Motor neuron (in vitro differentiated cells): ENCODE results near the gene CELF1. TPM values are rescaled to one million over a fixed set of nuclear protein-coding genes. Genes with fewer than 3 reads are reported as not detected.

ENCODE experiments used
- ATAC-seq, 8 experiments: fragments of 200-7000 bp; cut with Tn5 transposase; replicated peaks in 6 of 8; 2 replicates each; pipeline ENCODE4 v1.8.0; 2021; ENCODE audit warnings: mild to moderate bottlenecking in 8 of 8, moderate library complexity in 8 of 8
- H3K27ac ChIP-seq, 2 donors: fragments of 250-450 bp; sonication (Bioruptor Pico); 2 replicates each; pipeline ENCODE4 v1.9.0; 2021; ENCODE audit warnings: antibody characterized with exemption in 2 of 2, mild to moderate bottlenecking in 2 of 2, moderate library complexity in 1 of 2
- H3K4me1 ChIP-seq, 2 donors: fragments of 250-450 bp; sonication (Bioruptor Pico); replicated peaks in 1 of 2; 2 replicates each; pipeline ENCODE4 v1.6.1; 2021; ENCODE audit warnings: antibody characterized with exemption in 2 of 2, mild to moderate bottlenecking in 2 of 2, moderate library complexity in 1 of 2
- H3K4me3 ChIP-seq, 5 donors: fragments of 250-450 bp; sonication (Bioruptor Pico); 2 replicates each; pipeline ENCODE4 v1.9.0; 2021; ENCODE audit warnings: antibody characterized with exemption in 5 of 5, mild to moderate bottlenecking in 5 of 5, moderate library complexity in 4 of 5
- WGBS, 10 experiments: fragments of 450-650 bp; shearing (Covaris generic); methylation state at CpG; one replicate each; pipeline ENCODE4 v1.0.0; 2022; 5-methylcytosine and 5-hydroxymethylcytosine counted together
- in situ Hi-C, 9 experiments: fragments of 400-800 bp; cut with MboI; loops; one replicate each; pipeline ENCODE4 v1.15.0; 2021; ENCODE audit warnings: low sequenced_read_pairs in 9 of 9, low pct_unique_long_range_greater_than_20kb in 2 of 9; ENCODE audit not compliant: unreplicated experiment in 9 of 9
- total RNA-seq, 8 experiments: library from RNA; unstranded; fragments of 300-600 nt; gene quantifications; 2 replicates each; pipeline versions ENCODE4 v1.2.3 to v1.2.4, GENCODE V29; 2022

The CELF1 gene
- total RNA-seq, 8 experiments from 2014 or later, result 47.2 to 125 (median 106) TPM

- WGBS, 10 experiments, result 17 to 100% (median 81%) methylated on average over 1 to 2 of the region's 2 CpGs; no CpG with 5 or more reads in 2 of the 10 experiments
- Histone ChIP-seq H3K4me1 (peaks cover 26 to 35% of the 10 kb centered on the region in 2 donors), H3K4me3 (no peak overlapping the region), H3K27ac (no peak overlapping the region)
- in situ Hi-C loops, result no loop called here
- no peak for ATAC-seq
Measured at GRCh38 chr11:47512701-47513100, 40.2 kb downstream of the CELF1 start.

- Histone ChIP-seq H3K4me3 (no peak overlapping the region), H3K4me1 (peaks cover 33 to 42% of the 10 kb centered on the region in 2 donors), H3K27ac (no peak overlapping the region)
- 66 to 100% (median 92%) methylated on average over 1 to 4 of the region's 7 CpGs; no CpG with 5 or more reads in 2 of the 10 experiments for WGBS, 10 experiments
- in situ Hi-C loops, result no loop called here
- ATAC-seq, result no peak
Measured at GRCh38 chr11:47511917-47512316, 41.0 kb downstream of the CELF1 start.

- no peak for ATAC-seq
- Histone ChIP-seq H3K27ac (no peak overlapping the region), H3K4me1 (peaks cover 36 to 42% of the 10 kb centered on the region in 2 donors), H3K4me3 (no peak overlapping the region)
- in situ Hi-C loops, result no loop called here
- WGBS, 10 experiments, result 50 to 100% (median 89%) methylated on average over 1 to 7 of the region's 7 CpGs; no CpG with 5 or more reads in 3 of the 10 experiments
Measured at GRCh38 chr11:47510209-47510608, 42.7 kb downstream of the CELF1 start.

- H3K4me1 ChIP-seq, result peaks cover 29 to 35% of the 10 kb centered on the region in 2 donors
- no peak overlapping the region for H3K4me3 ChIP-seq
- WGBS, 10 experiments, result 80 to 100% (median 93%) methylated on average over 1 to 4 of the region's 4 CpGs; no CpG with 5 or more reads in 2 of the 10 experiments
- peak in 1 of 8 experiments; percentile 14 for ATAC-seq
- in situ Hi-C loops, result no loop called here
- H3K27ac ChIP-seq, result no peak overlapping the region
Measured at GRCh38 chr11:47509077-47509536, 43.8 kb downstream of the CELF1 start.

DNA sequence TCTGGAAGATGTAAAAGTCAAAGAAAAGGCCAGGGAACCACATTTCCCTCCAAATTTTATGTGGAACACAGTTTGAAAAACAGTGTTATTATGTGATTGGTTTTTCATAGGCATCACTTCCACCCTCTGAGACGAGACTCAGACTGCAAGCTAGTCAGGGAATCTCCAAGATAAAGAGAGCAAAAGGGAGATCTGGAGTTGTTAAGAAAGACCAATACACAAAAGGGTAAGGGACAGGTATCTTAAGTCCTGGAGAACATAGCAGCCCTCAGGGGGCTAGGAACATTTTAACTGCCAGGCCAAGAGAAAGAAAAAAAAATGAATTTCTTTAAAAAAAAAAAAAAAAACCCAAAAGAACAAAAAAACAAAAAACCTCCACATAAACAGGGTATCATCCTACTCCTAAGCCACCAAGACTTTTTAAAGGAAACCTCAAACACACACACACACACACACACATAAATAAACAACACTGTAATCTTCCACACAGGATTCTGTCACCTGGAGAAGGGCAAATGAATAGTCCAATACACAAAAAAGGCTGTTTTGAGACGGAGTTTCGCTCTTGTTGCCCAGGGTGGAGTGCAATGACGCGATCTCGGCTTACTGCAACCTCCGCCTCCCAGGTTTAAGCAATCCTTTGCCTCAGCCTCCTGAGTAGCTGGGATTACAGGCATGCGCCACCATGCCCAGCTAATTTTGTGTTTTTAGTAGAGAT lies 44.5 kb downstream of the CELF1 start:
- ATAC-seq, result no peak
- in situ Hi-C loops, result no loop called here
- H3K27ac ChIP-seq, result peak overlapping the region in 1 of 2 donors; percentile 34

GRCh38 chr11:47507563-47508239 lies 45.2 kb downstream of the CELF1 start:
- Histone ChIP-seq H3K27ac (peak overlapping the region in 1 of 2 donors; percentile 3), H3K4me1 (peaks cover 31 to 34% of the 10 kb centered on the region in 2 donors), H3K4me3 (no peak overlapping the region)
- ATAC-seq, result peak in 3 of 8 experiments; percentile 51 to 61 (median 52)
- in situ Hi-C loops, result no loop called here
- 50 to 100% (median 67%) methylated on average over 1 of the region's 1 CpG; no CpG with 5 or more reads in 4 of the 10 experiments for WGBS, 10 experiments

More for the DNA sequence above, 44.5 kb downstream of the CELF1 start:
- WGBS, 10 experiments, result 60 to 100% (median 88%) methylated on average over 1 to 6 of the region's 8 CpGs; no CpG with 5 or more reads in 2 of the 10 experiments
- Histone ChIP-seq H3K4me3 (no peak overlapping the region), H3K4me1 (peaks cover 29 to 34% of the 10 kb centered on the region in 2 donors)

DNA sequence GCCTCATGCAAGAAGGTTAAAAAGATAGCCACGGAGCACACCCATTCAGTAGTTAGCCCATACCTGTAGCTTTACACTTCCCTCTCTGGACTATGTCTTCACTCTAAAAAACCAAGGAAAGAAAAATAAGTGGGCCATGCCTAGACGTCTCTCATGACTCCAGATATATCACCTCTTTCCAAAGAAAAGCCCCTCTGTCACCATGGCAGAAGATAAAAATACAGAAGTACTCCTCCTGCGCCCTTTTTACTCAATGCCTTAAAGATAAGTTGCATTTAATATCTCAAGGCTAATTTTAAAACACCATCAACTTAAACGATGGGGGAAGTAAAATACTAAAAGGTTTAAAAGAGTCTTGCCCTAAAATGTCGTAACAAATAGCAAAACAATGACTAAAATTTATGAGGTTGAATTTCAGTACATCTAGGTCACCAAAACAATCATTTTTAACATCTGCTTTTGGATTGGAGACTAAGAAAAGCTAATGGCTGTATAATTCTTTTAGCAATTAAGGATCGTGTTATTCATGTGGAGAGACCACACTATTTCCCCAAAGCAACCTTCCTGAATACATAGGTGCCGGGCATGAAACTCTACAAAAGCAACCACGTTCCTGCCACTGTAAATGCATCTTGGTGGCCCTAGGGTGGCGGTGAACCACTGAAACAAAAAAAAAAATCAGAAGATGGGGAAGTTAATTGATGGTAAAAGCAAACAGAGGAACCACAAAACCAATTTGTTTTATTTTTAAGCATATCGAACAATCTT lies 46.0 kb downstream of the CELF1 start:
- H3K4me1 ChIP-seq, result peaks cover 29 to 41% of the 10 kb centered on the region in 2 donors
- no peak overlapping the region for H3K4me3 ChIP-seq
- 42 to 100% (median 83%) methylated on average over 2 to 10 of the region's 10 CpGs for WGBS, 10 experiments
- in situ Hi-C loops, result no loop called here
- no peak for ATAC-seq
- no peak overlapping the region for H3K27ac ChIP-seq

GRCh38 chr11:47506373-47506772 lies 46.6 kb downstream of the CELF1 start:
- in situ Hi-C loops, result no loop called here
- no peak overlapping the region for H3K4me3 ChIP-seq
- 80 to 100% (median 99%) methylated on average over 1 to 5 of the region's 8 CpGs; no CpG with 5 or more reads in 2 of the 10 experiments for WGBS, 10 experiments
- H3K4me1 ChIP-seq, result peaks cover 29 to 42% of the 10 kb centered on the region in 2 donors
- ATAC-seq, result no peak
- H3K27ac ChIP-seq, result no peak overlapping the region

GRCh38 chr11:47504910-47505309 lies 48.0 kb downstream of the CELF1 start:
- 80 to 100% (median 100%) methylated on average over 1 of the region's 1 CpG; no CpG with 5 or more reads in 4 of the 10 experiments for WGBS, 10 experiments
- no peak overlapping the region for H3K4me3 ChIP-seq
- ATAC-seq, result no peak
- peaks cover 41 to 52% of the 10 kb centered on the region in 2 donors for H3K4me1 ChIP-seq
- in situ Hi-C loops, result no loop called here
- H3K27ac ChIP-seq, result no peak overlapping the region

DNA sequence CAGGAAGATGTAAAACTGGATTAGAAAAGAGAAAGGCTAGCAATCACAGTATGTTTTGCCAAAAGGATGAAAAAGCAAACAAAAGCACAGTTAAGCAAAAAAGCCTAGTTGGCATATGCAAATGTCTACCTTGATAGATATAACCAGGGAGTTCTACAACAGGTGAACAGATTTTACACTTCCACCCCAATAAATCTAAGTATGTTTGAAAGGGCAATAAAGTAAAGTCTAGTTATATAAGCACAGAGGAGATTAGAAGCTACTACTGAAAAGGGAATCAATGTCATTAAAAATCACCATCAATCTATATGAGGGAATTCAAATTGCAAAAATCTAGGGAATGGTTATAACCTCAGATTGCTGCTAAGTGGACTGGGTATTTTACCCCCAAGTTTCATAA lies 49.7 kb downstream of the CELF1 start:
- no peak overlapping the region for H3K27ac ChIP-seq
- no peak for ATAC-seq
- in situ Hi-C loops, result no loop called here
- no peak overlapping the region for H3K4me3 ChIP-seq
- H3K4me1 ChIP-seq, result peaks cover 43 to 54% of the 10 kb centered on the region in 2 donors

- 75 to 100% (median 95%) methylated on average over 1 of the region's 3 CpGs; no CpG with 5 or more reads in 4 of the 10 experiments for WGBS, 10 experiments
- ATAC-seq, result no peak
- Histone ChIP-seq H3K4me1 (peaks cover 39 to 53% of the 10 kb centered on the region in 2 donors), H3K27ac (no peak overlapping the region), H3K4me3 (no peak overlapping the region)
- in situ Hi-C loops, result no loop called here
Measured at GRCh38 chr11:47502767-47503166, 50.2 kb downstream of the CELF1 start.

GRCh38 chr11:47501101-47501500 lies 51.8 kb downstream of the CELF1 start:
- in situ Hi-C loops, result no loop called here
- ATAC-seq, result peak in 2 of 8 experiments; percentile 9 to 52
- H3K4me3 ChIP-seq, result no peak overlapping the region
- no peak overlapping the region for H3K27ac ChIP-seq
- WGBS, 10 experiments, result 60 to 100% (median 90%) methylated on average over 1 to 5 of the region's 5 CpGs
- H3K4me1 ChIP-seq, result peaks cover 26 to 49% of the 10 kb centered on the region in 2 donors

- ATAC-seq, result no peak
- H3K4me3 ChIP-seq, result no peak overlapping the region
- H3K4me1 ChIP-seq, result peaks cover 36 to 58% of the 10 kb centered on the region in 2 donors
- no peak overlapping the region for H3K27ac ChIP-seq
- in situ Hi-C loops, result no loop called here
Measured at GRCh38 chr11:47500121-47500520, 52.8 kb downstream of the CELF1 start.
